Trophoblast cell (in vitro differentiated cells and primary cell): ENCODE measurements around the gene NR2E3.
A peak's percentile ranks its signal among the peaks of the same experiment; 100 is the strongest.

ENCODE experiments used
- DNase-seq, 2 donors: peaks; one replicate each; pipeline ENCODE4 v3.0.0-alpha.2; 2016
- H2AFZ ChIP-seq: 2 replicates; pipeline ENCODE4 v1.6.1; 2013; ENCODE audit warnings: low read length, moderate library complexity, mild to moderate bottlenecking; ENCODE audit not compliant: insufficient read depth, poor library complexity
- H2AK5ac ChIP-seq: 2 replicates; pipeline ENCODE4 v1.6.1; 2013; ENCODE audit warnings: mild to moderate bottlenecking, low read length
- H2BK120ac ChIP-seq: 2 replicates; pipeline ENCODE4 v1.6.1; 2013; ENCODE audit warnings: low read length, mild to moderate bottlenecking, moderate library complexity; ENCODE audit not compliant: insufficient read depth, poor library complexity
- H2BK12ac ChIP-seq: 2 replicates; pipeline ENCODE4 v1.6.1; 2013; ENCODE audit warnings: mild to moderate bottlenecking, low read length, moderate library complexity
- H2BK5ac ChIP-seq: 2 replicates; pipeline ENCODE4 v1.6.1; 2013; ENCODE audit warnings: low read length, low read depth, moderate library complexity, mild to moderate bottlenecking; ENCODE audit not compliant: poor library complexity
- H3K14ac ChIP-seq: 2 replicates; pipeline ENCODE4 v1.6.1; 2013; ENCODE audit warnings: mild to moderate bottlenecking, low read length
- H3K18ac ChIP-seq: 2 replicates; pipeline ENCODE4 v1.6.1; 2013; ENCODE audit warnings: mild to moderate bottlenecking, low read length
- H3K23ac ChIP-seq: 2 replicates; pipeline ENCODE4 v1.6.1; 2013; ENCODE audit warnings: low read length
- H3K27ac ChIP-seq: 2 replicates; pipeline ENCODE4 v1.5.1; 2013; ENCODE audit warnings: low read depth, mild to moderate bottlenecking, inconsistent platforms, low read length, moderate library complexity
- H3K27me3 ChIP-seq: 2 replicates; pipeline ENCODE4 v1.6.1; 2013; ENCODE audit warnings: inconsistent platforms, mild to moderate bottlenecking, low read length, moderate library complexity; ENCODE audit not compliant: insufficient read depth
- H3K36me3 ChIP-seq, 2 experiments: 1 replicate in 1 of 2; 2 replicates in 1 of 2; pipeline ENCODE4 v1.6.1; 2013; ENCODE audit warnings: low read length in 2 of 2, mild to moderate bottlenecking in 2 of 2, moderate library complexity in 1 of 2; ENCODE audit not compliant: insufficient read depth in 2 of 2, control insufficient read depth in 1 of 2
- H3K4ac ChIP-seq: 2 replicates; pipeline ENCODE4 v1.6.1; 2013; ENCODE audit warnings: low read depth, mild to moderate bottlenecking, low read length, moderate library complexity
- H3K4me1 ChIP-seq, 2 experiments: 1 replicate in 1 of 2; 2 replicates in 1 of 2; pipeline ENCODE4 v1.6.1; 2013; ENCODE audit warnings: low read length in 2 of 2, mild to moderate bottlenecking in 2 of 2, moderate library complexity in 1 of 2; ENCODE audit not compliant: insufficient read depth in 2 of 2, control insufficient read depth in 1 of 2
- H3K4me2 ChIP-seq: 2 replicates; pipeline ENCODE4 v1.6.1; 2013; ENCODE audit warnings: inconsistent platforms, mild to moderate bottlenecking, low read length, moderate library complexity
- H3K4me3 ChIP-seq: 2 replicates; pipeline ENCODE4 v1.5.1; 2013; ENCODE audit warnings: mild to moderate bottlenecking, low read depth, low read length, inconsistent platforms
- H3K79me1 ChIP-seq: one replicate; pipeline ENCODE4 v1.6.1; 2013; ENCODE audit warnings: low read length
- H3K79me2 ChIP-seq: 2 replicates; pipeline ENCODE4 v1.6.1; 2013; ENCODE audit warnings: low read length, mild to moderate bottlenecking; ENCODE audit not compliant: control insufficient read depth, insufficient read depth, poor library complexity
- H3K9ac ChIP-seq: 2 replicates; pipeline ENCODE4 v1.6.1; 2013; ENCODE audit warnings: mild to moderate bottlenecking, low read length
- H3K9me3 ChIP-seq: 2 replicates; pipeline ENCODE4 v1.6.1; 2013; ENCODE audit warnings: low read depth, mild to moderate bottlenecking, control low read depth, inconsistent platforms, low read length; ENCODE audit not compliant: insufficient read depth
- H4K12ac ChIP-seq: 2 replicates; pipeline ENCODE4 v1.6.1; 2013; ENCODE audit warnings: low read depth, mild to moderate bottlenecking, low read length, moderate library complexity
- H4K8ac ChIP-seq: 2 replicates; pipeline ENCODE4 v1.6.1; 2013; ENCODE audit warnings: low read depth, mild to moderate bottlenecking, low read length, moderate library complexity
- H4K91ac ChIP-seq: one replicate; pipeline ENCODE4 v1.6.1; 2013; ENCODE audit warnings: low read depth, mild to moderate bottlenecking, low read length, moderate library complexity
- WGBS: extraction: QIAGEN DNeasy Blood & Tissue Kit; methylation state at CpG from one replicate; pipeline ENCODE4 v1.1.7; 2013; ENCODE audit warnings: missing lambda C conversion rate; ENCODE audit not compliant: insufficient read length, insufficient coverage; ENCODE audit errors: extremely low coverage; 5-methylcytosine and 5-hydroxymethylcytosine counted together

Gene NR2E3

DNA sequence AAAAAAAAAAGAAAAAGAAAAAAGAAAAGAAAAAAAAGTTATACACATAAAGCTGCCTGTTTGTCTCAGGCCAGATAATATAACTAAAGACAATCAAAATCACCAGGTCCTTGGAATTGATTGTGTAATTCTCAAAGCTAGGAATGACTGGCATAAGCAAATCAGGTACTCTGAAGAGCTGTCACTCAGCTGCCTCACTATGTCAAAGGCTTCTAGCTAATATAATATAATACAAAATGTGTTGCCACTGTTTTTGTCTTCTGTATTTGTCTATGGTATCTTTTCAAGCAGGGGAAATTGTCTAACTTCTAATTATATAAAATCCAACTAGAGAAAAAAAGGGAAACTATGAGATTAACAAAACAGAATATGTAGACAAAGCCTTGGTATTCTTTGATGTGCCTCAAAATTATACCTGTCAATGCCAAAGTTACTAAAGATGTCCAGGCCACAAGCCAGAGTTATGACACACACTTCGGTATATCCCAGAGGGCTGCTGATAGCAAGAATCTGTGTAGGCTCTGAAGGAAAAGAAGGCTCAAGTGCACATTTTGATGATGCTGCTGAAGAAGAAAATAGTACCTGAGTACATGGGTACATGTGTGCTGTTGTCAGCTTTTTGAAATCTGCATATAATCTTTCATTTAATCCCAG is 37.0 kb upstream of the NR2E3 start:
- H3K79me2 ChIP-seq = no peaks in the 10 kb centered on the region
- no peak overlapping the region for H3K27ac ChIP-seq
- DNase-seq = no peak
- no peak overlapping the region for H3K4me2 ChIP-seq
- H3K14ac ChIP-seq = no peak overlapping the region
- no peak overlapping the region for H3K4ac ChIP-seq
- H3K4me1 ChIP-seq = peaks cover 2 to 3% of the 10 kb centered on the region in 2 experiments
- no peaks in the 10 kb centered on the region for H3K9me3 ChIP-seq
- H2AFZ ChIP-seq = no peak overlapping the region
- no peak overlapping the region for H4K8ac ChIP-seq
- no peak overlapping the region for H3K9ac ChIP-seq
- WGBS = no CpG with 5 or more reads among the region's 1 CpG
- peaks cover 2% of the 10 kb centered on the region for H3K79me1 ChIP-seq
- H3K36me3 ChIP-seq = no peaks in the 10 kb centered on the region
- H2BK120ac ChIP-seq = no peak overlapping the region
- no peak overlapping the region for H2BK12ac ChIP-seq
- H3K18ac ChIP-seq = no peak overlapping the region
- no peak overlapping the region for H3K23ac ChIP-seq
- no peak overlapping the region for H4K12ac ChIP-seq
- H3K4me3 ChIP-seq = no peak overlapping the region
- H2BK5ac ChIP-seq = no peak overlapping the region
- H4K91ac ChIP-seq = no peak overlapping the region
- H2AK5ac ChIP-seq = no peak overlapping the region
- H3K27me3 ChIP-seq = no peaks in the 10 kb centered on the region

DNA sequence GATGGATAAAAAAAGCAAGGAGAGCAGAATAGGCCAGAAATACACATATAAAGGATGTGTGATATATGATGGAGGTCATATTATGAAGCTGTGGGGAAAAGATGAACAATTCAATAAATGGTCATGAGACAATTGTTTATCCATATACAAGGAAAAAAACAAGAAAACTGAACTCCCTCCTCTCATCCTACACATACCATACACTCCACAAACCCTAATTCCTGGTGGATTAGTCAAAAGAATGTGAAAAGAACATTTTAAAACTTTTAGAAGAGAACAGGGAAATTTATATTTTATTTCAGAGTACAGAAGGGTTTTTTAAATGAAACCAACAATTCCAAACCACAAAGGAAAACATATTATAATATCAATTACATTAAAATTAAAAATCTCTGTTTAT is 34.5 kb upstream of the NR2E3 start:
- H4K8ac ChIP-seq = no peak overlapping the region
- no peak overlapping the region for H2BK120ac ChIP-seq
- no peak overlapping the region for H3K9ac ChIP-seq
- H4K12ac ChIP-seq = no peak overlapping the region
- H3K4ac ChIP-seq = no peak overlapping the region
- no peaks in the 10 kb centered on the region for H3K79me2 ChIP-seq
- H3K27ac ChIP-seq = no peak overlapping the region
- no peak overlapping the region for H3K4me2 ChIP-seq
- peak in 1 of 2 donors; percentile 28 for DNase-seq
- H3K36me3 ChIP-seq = no peaks in the 10 kb centered on the region
- H2AK5ac ChIP-seq = no peak overlapping the region
- no peak overlapping the region for H2BK5ac ChIP-seq
- H3K27me3 ChIP-seq = no peaks in the 10 kb centered on the region
- H3K9me3 ChIP-seq = no peaks in the 10 kb centered on the region
- H3K18ac ChIP-seq = no peak overlapping the region
- no peak overlapping the region for H3K23ac ChIP-seq
- H3K14ac ChIP-seq = no peak overlapping the region
- H3K4me3 ChIP-seq = no peak overlapping the region
- no peak overlapping the region for H2AFZ ChIP-seq
- H4K91ac ChIP-seq = no peak overlapping the region
- H3K4me1 ChIP-seq = peaks cover 4 to 5% of the 10 kb centered on the region in 2 experiments
- H3K79me1 ChIP-seq = peaks cover 2% of the 10 kb centered on the region
- no peak overlapping the region for H2BK12ac ChIP-seq

DNA sequence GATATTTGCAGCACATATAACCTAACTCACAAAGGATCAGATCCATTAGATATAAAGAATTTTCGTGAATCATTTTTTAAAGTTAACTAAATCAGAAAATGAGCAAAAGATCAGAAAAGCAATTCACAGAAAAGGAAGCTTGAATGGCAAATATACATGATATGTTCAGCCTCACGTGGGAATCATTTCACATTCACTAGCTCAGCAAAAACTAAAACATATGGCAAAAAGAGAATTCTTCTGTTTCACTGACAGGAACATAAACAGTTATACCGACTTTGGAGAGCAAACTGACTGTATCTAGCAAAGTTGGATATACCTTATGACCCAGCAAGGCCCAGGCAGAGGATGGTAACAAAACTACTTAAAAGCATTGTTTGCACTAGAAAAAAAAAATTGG is 34.0 kb upstream of the NR2E3 start:
- H3K36me3 ChIP-seq = no peaks in the 10 kb centered on the region
- H2BK12ac ChIP-seq = no peak overlapping the region
- no peak overlapping the region for H4K91ac ChIP-seq
- no peak overlapping the region for H3K27ac ChIP-seq
- no peak overlapping the region for H3K4me2 ChIP-seq
- no peak overlapping the region for H3K4ac ChIP-seq
- WGBS = no CpG with 5 or more reads among the region's 3 CpGs
- H3K9ac ChIP-seq = no peak overlapping the region
- H3K79me1 ChIP-seq = peaks cover 2% of the 10 kb centered on the region
- H2BK120ac ChIP-seq = no peak overlapping the region
- no peaks in the 10 kb centered on the region for H3K79me2 ChIP-seq
- no peak overlapping the region for H4K12ac ChIP-seq
- no peak overlapping the region for H2BK5ac ChIP-seq
- no peak overlapping the region for H3K18ac ChIP-seq
- H3K4me3 ChIP-seq = no peak overlapping the region
- H3K9me3 ChIP-seq = no peaks in the 10 kb centered on the region
- peaks cover 4 to 5% of the 10 kb centered on the region in 2 experiments for H3K4me1 ChIP-seq
- H3K27me3 ChIP-seq = no peaks in the 10 kb centered on the region
- no peak overlapping the region for H3K23ac ChIP-seq
- no peak overlapping the region for H3K14ac ChIP-seq
- no peak for DNase-seq
- H2AK5ac ChIP-seq = no peak overlapping the region
- H4K8ac ChIP-seq = no peak overlapping the region
- no peak overlapping the region for H2AFZ ChIP-seq

DNA sequence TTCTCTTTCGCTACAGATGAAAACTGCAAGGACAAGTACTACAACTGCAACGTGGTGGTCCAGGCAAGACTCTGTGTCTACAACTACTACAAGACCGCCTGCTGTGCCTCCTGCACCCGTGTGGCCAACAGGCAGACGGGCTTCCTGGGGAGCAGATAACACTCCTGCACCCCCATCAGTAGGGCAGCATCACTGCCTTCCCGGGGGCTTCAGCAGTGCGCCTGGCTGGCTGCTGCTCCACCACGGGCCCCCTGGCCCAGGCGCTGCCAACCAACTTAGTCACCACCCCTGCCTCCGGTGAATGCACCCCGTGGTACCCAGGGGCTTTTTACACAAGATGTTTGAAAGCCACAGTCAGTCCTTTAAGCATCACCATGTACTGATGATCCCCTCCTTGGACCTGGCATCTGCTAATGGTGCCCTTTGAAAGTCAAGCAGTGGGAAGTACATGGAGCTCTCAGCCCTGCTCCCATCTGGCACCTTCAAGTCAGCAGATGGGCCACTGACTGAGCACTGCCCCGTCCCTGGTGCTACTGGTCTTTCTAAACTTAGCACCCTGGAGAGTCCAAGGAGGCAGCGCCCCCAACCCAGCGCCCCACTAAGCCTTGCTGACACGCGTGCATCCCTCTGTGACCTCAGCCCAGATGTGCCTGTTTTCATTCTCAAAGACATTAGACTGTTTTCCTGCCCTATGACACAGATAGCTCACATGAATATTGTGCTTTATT is 33.0 kb upstream of the NR2E3 start:
- Histone ChIP-seq H4K12ac (no peak overlapping the region), H3K79me2 (no peaks in the 10 kb centered on the region), H3K27me3 (no peaks in the 10 kb centered on the region), H3K23ac (no peak overlapping the region), H4K91ac (no peak overlapping the region), H2BK12ac (no peak overlapping the region), H3K14ac (no peak overlapping the region), H2AK5ac (no peak overlapping the region), H3K9me3 (no peaks in the 10 kb centered on the region), H3K4me1 (peaks cover 4 to 5% of the 10 kb centered on the region in 2 experiments), H3K18ac (no peak overlapping the region), H2BK5ac (no peak overlapping the region), H3K4me2 (no peak overlapping the region), H2AFZ (no peak overlapping the region), H3K4ac (no peak overlapping the region), H3K9ac (no peak overlapping the region), H3K79me1 (peaks cover 2% of the 10 kb centered on the region), H4K8ac (no peak overlapping the region), H3K27ac (no peak overlapping the region), H3K4me3 (no peak overlapping the region), H3K36me3 (no peaks in the 10 kb centered on the region), H2BK120ac (no peak overlapping the region)
- no CpG with 5 or more reads among the region's 16 CpGs for WGBS
- no peak for DNase-seq
